DND-41 (cell line): Measurements from ENCODE around the gene SCN8A.

Experiments
- EZH2 ChIP-seq: IDR thresholded peaks from 3 replicates; pipeline ENCODE4 v1.6.1; 2012; ENCODE audit warnings: borderline replicate concordance, low read depth, mild to moderate bottlenecking, moderate library complexity, low read length, inconsistent platforms; ENCODE audit not compliant: severe bottlenecking
- TF ChIP-seq, protein P1 (sequence below): IDR thresholded peaks from 2 replicates; pipeline ENCODE4 v1.5.1; 2012; ENCODE audit warnings: borderline replicate concordance, low read length, moderate library complexity, mild to moderate bottlenecking; ENCODE audit not compliant: poor library complexity, severe bottlenecking; ENCODE audit errors: extremely low read depth

DNA sequence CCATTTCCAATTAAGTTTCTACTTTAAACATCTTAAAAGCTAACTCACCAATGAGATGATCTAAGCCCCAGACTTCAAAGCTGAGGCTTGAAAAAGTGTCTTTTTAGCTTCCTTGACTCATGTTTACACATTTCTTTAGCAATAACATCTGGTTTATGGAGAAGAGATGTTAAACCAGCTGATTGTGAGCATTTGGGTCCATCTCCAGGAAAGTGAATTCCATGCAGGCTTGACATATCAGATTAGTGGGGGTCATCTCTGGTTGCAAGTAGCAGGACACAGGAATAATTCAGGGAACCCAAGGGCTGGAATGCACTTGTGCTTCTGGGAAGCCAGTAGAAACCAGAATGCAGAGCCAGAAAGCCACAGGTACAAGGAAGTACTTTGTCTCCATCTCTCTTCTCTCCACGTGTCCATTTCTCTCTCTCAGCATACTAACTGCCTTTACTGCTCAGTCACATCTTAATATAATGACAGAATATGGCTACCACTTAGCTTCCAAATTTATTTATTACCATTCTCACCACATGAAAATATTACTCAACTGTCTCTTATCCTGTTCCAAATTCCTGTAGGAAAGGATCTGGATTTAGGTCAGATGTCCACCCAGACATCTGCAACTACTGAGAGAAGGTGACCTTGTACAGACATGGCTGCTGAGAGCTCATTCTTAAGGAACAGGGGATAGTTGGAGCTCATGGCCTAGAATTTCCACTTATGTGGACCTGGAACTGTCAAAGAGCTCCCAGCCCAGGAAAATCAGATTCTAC, 104.4 kb downstream of the SCN8A start:
- TF ChIP-seq, protein P1, sequence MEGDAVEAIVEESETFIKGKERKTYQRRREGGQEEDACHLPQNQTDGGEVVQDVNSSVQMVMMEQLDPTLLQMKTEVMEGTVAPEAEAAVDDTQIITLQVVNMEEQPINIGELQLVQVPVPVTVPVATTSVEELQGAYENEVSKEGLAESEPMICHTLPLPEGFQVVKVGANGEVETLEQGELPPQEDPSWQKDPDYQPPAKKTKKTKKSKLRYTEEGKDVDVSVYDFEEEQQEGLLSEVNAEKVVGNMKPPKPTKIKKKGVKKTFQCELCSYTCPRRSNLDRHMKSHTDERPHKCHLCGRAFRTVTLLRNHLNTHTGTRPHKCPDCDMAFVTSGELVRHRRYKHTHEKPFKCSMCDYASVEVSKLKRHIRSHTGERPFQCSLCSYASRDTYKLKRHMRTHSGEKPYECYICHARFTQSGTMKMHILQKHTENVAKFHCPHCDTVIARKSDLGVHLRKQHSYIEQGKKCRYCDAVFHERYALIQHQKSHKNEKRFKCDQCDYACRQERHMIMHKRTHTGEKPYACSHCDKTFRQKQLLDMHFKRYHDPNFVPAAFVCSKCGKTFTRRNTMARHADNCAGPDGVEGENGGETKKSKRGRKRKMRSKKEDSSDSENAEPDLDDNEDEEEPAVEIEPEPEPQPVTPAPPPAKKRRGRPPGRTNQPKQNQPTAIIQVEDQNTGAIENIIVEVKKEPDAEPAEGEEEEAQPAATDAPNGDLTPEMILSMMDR: no peak
- no peak for TF ChIP-seq EZH2
